MM.1S (cell line): ENCODE results near the gene PPP1R3C.

Source experiments
- DNase-seq: peaks from one replicate; pipeline ENCODE4 v3.0.0-alpha.2; 2015
- H2AFZ ChIP-seq: fragments of 300-600 bp; sonication (generic); 2 replicates; pipeline ENCODE4 v1.6.0; 2016; ENCODE audit warnings: antibody characterized with exemption, low read length
- H3F3A ChIP-seq: fragments of 300-600 bp; sonication (generic); 2 replicates; pipeline ENCODE4 v1.6.1; 2016; ENCODE audit warnings: mild to moderate bottlenecking, antibody characterized with exemption, low read length, moderate library complexity, mixed read lengths; ENCODE audit not compliant: insufficient read depth
- H3K27ac ChIP-seq: fragments of 300-600 bp; sonication (generic); 2 replicates; pipeline ENCODE4 v1.5.1; 2016; ENCODE audit warnings: mild to moderate bottlenecking, low read length
- H3K27me3 ChIP-seq: fragments of 300-600 bp; sonication (generic); replicated peaks from 2 replicates; pipeline ENCODE4 v1.6.0; 2016; ENCODE audit warnings: low read length; ENCODE audit not compliant: insufficient read depth
- H3K36me3 ChIP-seq: fragments of 300-600 bp; sonication (generic); replicated peaks from 2 replicates; pipeline ENCODE4 v1.6.1; 2016; ENCODE audit warnings: mild to moderate bottlenecking, low read length, mixed read lengths; ENCODE audit not compliant: insufficient read depth
- H3K4me1 ChIP-seq: fragments of 300-600 bp; sonication (generic); 2 replicates; pipeline ENCODE4 v1.6.1; 2016; ENCODE audit warnings: low read length, mixed read lengths
- H3K4me2 ChIP-seq: fragments of 300-600 bp; sonication (generic); 2 replicates; pipeline ENCODE4 v1.6.0; 2016; ENCODE audit warnings: low read depth, low read length
- H3K4me3 ChIP-seq: fragments of 300-600 bp; sonication (generic); 2 replicates; pipeline ENCODE4 v1.5.1; 2016; ENCODE audit warnings: low read length, mixed read lengths
- H3K79me2 ChIP-seq: fragments of 300-600 bp; sonication (generic); 2 replicates; pipeline ENCODE4 v1.6.1; 2016; ENCODE audit warnings: mixed run types, low read length, mixed read lengths
- H3K9ac ChIP-seq: fragments of 300-600 bp; sonication (generic); 2 replicates; pipeline ENCODE4 v1.6.1; 2016; ENCODE audit warnings: low read length, mixed read lengths
- H3K9me2 ChIP-seq: fragments of 300-600 bp; sonication (generic); replicated peaks from 2 replicates; pipeline ENCODE4 v1.6.1; 2016; ENCODE audit warnings: mild to moderate bottlenecking, low read length, mixed read lengths; ENCODE audit not compliant: insufficient read depth
- H3K9me3 ChIP-seq: fragments of 300-600 bp; sonication (generic); replicated peaks from 2 replicates; pipeline ENCODE4 v1.6.1; 2016; ENCODE audit warnings: mild to moderate bottlenecking, low read length, mixed read lengths; ENCODE audit not compliant: insufficient read depth
- H4K20me1 ChIP-seq: fragments of 300-600 bp; sonication (generic); 2 replicates; pipeline ENCODE4 v1.6.1; 2016; ENCODE audit warnings: mild to moderate bottlenecking, low read length, moderate library complexity, mixed read lengths; ENCODE audit not compliant: insufficient read depth
- CTCF ChIP-seq: fragments of 300-600 bp; sonication (generic); IDR thresholded peaks from 2 replicates; pipeline ENCODE4 v1.5.1; 2016; ENCODE audit warnings: antibody characterized with exemption, low read length, mixed read lengths
- EZH2 ChIP-seq: fragments of 300-600 bp; sonication (generic); optimal IDR thresholded peaks from 2 replicates; pipeline ENCODE3; 2017; ENCODE audit warnings: low read depth, mild to moderate bottlenecking, antibody characterized with exemption, low read length, mixed read lengths
- EZH2phosphoT487 ChIP-seq: fragments of 300-600 bp; sonication (generic); IDR thresholded peaks from 2 replicates; pipeline ENCODE4 v1.6.1; 2018; ENCODE audit warnings: antibody characterized with exemption, low read length

Gene PPP1R3C

GRCh38 chr10:91614225-91614624 lies 18.6 kb downstream of the PPP1R3C start:
- H2AFZ ChIP-seq: no peak overlapping the region
- no peak for DNase-seq
- TF ChIP-seq EZH2: no peak
- TF ChIP-seq EZH2phosphoT487: no peak
- TF ChIP-seq CTCF: no peak
- H3K9ac ChIP-seq: no peak overlapping the region
- no peak overlapping the region for H3K4me2 ChIP-seq
- H3K4me3 ChIP-seq: no peak overlapping the region
- H3K9me3 ChIP-seq: no peaks in the 10 kb centered on the region
- H3K9me2 ChIP-seq: no peaks in the 10 kb centered on the region
- no peaks in the 10 kb centered on the region for H3K36me3 ChIP-seq
- H4K20me1 ChIP-seq: no peaks in the 10 kb centered on the region
- no peaks in the 10 kb centered on the region for H3K79me2 ChIP-seq
- no peaks in the 10 kb centered on the region for H3K27me3 ChIP-seq
- H3K27ac ChIP-seq: no peak overlapping the region
- H3K4me1 ChIP-seq: no peaks in the 10 kb centered on the region
- no peaks in the 10 kb centered on the region for H3F3A ChIP-seq

GRCh38 chr10:91613411-91614187 lies 19.3 kb downstream of the PPP1R3C start:
- Histone ChIP-seq H2AFZ (no peak overlapping the region), H3K4me3 (no peak overlapping the region), H3F3A (no peaks in the 10 kb centered on the region), H3K79me2 (no peaks in the 10 kb centered on the region), H3K4me1 (no peaks in the 10 kb centered on the region), H3K9ac (no peak overlapping the region), H3K9me2 (no peaks in the 10 kb centered on the region), H4K20me1 (no peaks in the 10 kb centered on the region), H3K4me2 (no peak overlapping the region), H3K27me3 (no peaks in the 10 kb centered on the region), H3K36me3 (no peaks in the 10 kb centered on the region), H3K9me3 (no peaks in the 10 kb centered on the region), H3K27ac (no peak overlapping the region)
- no peak for TF ChIP-seq EZH2phosphoT487
- no peak for TF ChIP-seq EZH2
- no peak for TF ChIP-seq CTCF
- no peak for DNase-seq

GRCh38 chr10:91610919-91611318 lies 22.0 kb downstream of the PPP1R3C start:
- Histone ChIP-seq H3K9ac (no peak overlapping the region), H3K79me2 (no peaks in the 10 kb centered on the region), H3K27me3 (no peaks in the 10 kb centered on the region), H3K4me3 (no peak overlapping the region), H3K36me3 (no peaks in the 10 kb centered on the region), H4K20me1 (no peaks in the 10 kb centered on the region), H3K27ac (no peak overlapping the region), H3K9me3 (no peaks in the 10 kb centered on the region), H3K9me2 (no peaks in the 10 kb centered on the region), H3K4me1 (no peaks in the 10 kb centered on the region), H2AFZ (no peak overlapping the region), H3F3A (no peaks in the 10 kb centered on the region), H3K4me2 (no peak overlapping the region)
- TF ChIP-seq CTCF (no peak), EZH2phosphoT487 (no peak), EZH2 (no peak)
- no peak for DNase-seq
